Uterus (tissue), 4 donors: ENCODE data around the gene SLC35A4. TPM values are rescaled to one million over a fixed set of nuclear protein-coding genes. Genes with fewer than 3 reads are reported as not detected.
A peak's percentile ranks its signal among the peaks of the same experiment; 100 is the strongest.

Source experiments
- DNase-seq, 2 donors: peaks; one replicate each; pipeline ENCODE4 v3.0.0-alpha.2; 2019 to 2020
- H3K27ac ChIP-seq, 2 donors: fragments of 200-600 bp; sonication (generic); 1 replicate in 1 of 2; 2 replicates in 1 of 2; pipeline ENCODE4 v1.5.1; 2016 to 2018
- H3K27me3 ChIP-seq, 2 donors: fragments of 200-600 bp; sonication (generic); one replicate each; pipeline ENCODE4 v1.5.1; 2018 to 2019; ENCODE audit warnings: control low read depth in 1 of 2
- H3K36me3 ChIP-seq, 2 donors: fragments of 200-600 bp; sonication (generic); one replicate each; pipeline ENCODE4 v1.5.1; 2019; ENCODE audit warnings: control low read depth in 1 of 2
- H3K4me1 ChIP-seq, 2 donors: fragments of 200-600 bp; sonication (generic); one replicate each; pipeline ENCODE4 v1.5.1; 2018 to 2019; ENCODE audit warnings: control low read depth in 1 of 2
- H3K4me3 ChIP-seq, 2 donors: fragments of 200-600 bp; sonication (generic); 1 replicate in 1 of 2; 2 replicates in 1 of 2; pipeline ENCODE4 v1.5.1; 2018 to 2019; ENCODE audit warnings: mild to moderate bottlenecking in 1 of 2
- H3K9me3 ChIP-seq, 2 donors: fragments of 200-600 bp; sonication (generic); one replicate each; pipeline ENCODE4 v1.5.1; 2019; ENCODE audit warnings: control low read depth in 1 of 2
- POLR2A ChIP-seq, 2 donors: fragments of 450-650 bp; IDR thresholded peaks; one replicate each; pipeline ENCODE4 v1.6.1; 2016; ENCODE audit warnings: antibody characterized with exemption in 2 of 2, mild to moderate bottlenecking in 1 of 2, moderate library complexity in 1 of 2
- intact Hi-C: fragments of 100-400 bp; cut with DNase I; formaldehyde crosslinking; loops from one replicate; pipeline ENCODE4 v1.15.1; 2023; ENCODE audit warnings: low total_unique reads
- total RNA-seq, 4 donors: library from RNA; depleted of rRNA in 3 of 4; stranded (reverse); fragments of >200 nt in 3 of 4; gene quantifications; one replicate each; pipeline versions ENCODE4 v1.1.0 to v1.2.4, GENCODE V29; 2014 to 2023
- TF ChIP-seq, protein P1 (sequence below), 4 experiments: fragments of 200-600 bp in 2 of 4; fragments of 450-650 bp in 2 of 4; sonication (generic) in 2 of 4; IDR thresholded peaks; one replicate each; pipeline ENCODE4 v1.5.1; 2016 to 2019; ENCODE audit warnings: antibody characterized with exemption in 4 of 4, mild to moderate bottlenecking in 2 of 4, moderate library complexity in 1 of 4
- donor health status: DM: yes; HTN: yes; CAD: no.

SLC35A4 gene
- total RNA-seq, 4 donors from 2014 or later, result 6.4 to 39.7 (median 21.7) TPM

DNA sequence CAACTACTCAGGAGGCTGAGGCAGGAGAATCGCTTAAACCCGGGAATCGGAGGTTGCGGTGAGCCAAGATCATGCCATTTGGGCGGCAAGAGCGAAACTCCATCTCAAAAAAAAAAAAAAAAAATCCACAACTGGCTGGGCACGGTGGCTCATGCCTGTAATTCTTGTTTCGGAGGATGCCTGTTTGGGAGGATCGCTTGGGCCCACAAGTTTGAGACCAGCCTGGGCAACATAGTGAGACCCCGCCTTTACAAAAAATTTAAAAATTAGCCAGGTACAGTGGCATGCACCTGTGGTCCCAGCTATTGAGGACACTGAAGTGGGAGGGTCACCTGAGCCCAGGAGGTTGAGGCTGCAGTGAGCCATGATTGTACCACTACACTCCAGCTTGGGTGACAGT lies 19.0 kb upstream of the SLC35A4 start:
- intact Hi-C loops, result no loop called here
- Histone ChIP-seq H3K4me1 (peaks cover 10 to 14% of the 10 kb centered on the region in 2 donors), H3K4me3 (no peak overlapping the region), H3K27ac (no peak overlapping the region), H3K27me3 (no peaks in the 10 kb centered on the region), H3K9me3 (no peaks in the 10 kb centered on the region), H3K36me3 (no peaks in the 10 kb centered on the region)
- no peak for DNase-seq
- TF ChIP-seq POLR2A (IDR thresholded peaks at IDR 0.05), result no peak
- TF ChIP-seq, protein P1, sequence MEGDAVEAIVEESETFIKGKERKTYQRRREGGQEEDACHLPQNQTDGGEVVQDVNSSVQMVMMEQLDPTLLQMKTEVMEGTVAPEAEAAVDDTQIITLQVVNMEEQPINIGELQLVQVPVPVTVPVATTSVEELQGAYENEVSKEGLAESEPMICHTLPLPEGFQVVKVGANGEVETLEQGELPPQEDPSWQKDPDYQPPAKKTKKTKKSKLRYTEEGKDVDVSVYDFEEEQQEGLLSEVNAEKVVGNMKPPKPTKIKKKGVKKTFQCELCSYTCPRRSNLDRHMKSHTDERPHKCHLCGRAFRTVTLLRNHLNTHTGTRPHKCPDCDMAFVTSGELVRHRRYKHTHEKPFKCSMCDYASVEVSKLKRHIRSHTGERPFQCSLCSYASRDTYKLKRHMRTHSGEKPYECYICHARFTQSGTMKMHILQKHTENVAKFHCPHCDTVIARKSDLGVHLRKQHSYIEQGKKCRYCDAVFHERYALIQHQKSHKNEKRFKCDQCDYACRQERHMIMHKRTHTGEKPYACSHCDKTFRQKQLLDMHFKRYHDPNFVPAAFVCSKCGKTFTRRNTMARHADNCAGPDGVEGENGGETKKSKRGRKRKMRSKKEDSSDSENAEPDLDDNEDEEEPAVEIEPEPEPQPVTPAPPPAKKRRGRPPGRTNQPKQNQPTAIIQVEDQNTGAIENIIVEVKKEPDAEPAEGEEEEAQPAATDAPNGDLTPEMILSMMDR (IDR thresholded peaks at IDR 0.05), result no peak

DNA sequence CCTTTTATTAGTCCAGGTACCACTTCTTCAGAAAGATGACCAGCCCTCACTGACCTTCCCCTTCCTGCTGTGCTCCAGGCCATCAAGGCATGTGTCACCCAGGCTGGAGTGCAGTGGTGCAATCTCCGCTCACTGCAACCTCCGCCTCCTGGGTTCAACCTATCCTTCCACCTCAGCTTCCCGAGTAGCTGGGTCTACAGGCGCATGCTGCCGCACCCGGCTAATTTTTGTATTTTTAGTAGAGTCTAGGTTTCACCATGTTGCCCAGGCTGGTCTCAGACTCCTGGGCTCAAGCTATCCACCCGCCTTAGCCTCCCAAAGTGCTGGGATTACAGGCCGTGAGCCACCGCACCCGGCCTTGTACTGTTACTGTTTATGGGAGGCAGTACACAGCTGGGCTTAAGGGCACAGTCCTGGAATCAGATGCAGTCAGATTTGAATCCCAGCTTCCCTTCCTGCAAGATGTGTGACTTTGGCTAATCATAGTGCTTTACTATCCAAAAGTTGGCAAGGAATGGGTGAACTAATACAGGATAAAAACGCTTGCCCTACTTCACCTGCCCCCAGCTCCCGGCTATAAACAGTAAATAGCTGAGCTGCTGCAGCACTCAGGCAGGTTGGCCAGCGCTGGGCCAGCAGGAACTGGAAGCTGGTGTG lies 17.6 kb upstream of the SLC35A4 start:
- TF ChIP-seq POLR2A (IDR thresholded peaks at IDR 0.05), result no peak
- TF ChIP-seq, protein P1 (IDR thresholded peaks at IDR 0.05), result no peak
- Histone ChIP-seq H3K27me3 (no peaks in the 10 kb centered on the region), H3K4me3 (peak overlapping the region; percentile 43 to 58), H3K9me3 (no peaks in the 10 kb centered on the region), H3K27ac (peak overlapping the region; percentile 92 to 93), H3K4me1 (peaks cover 10 to 14% of the 10 kb centered on the region in 2 donors), H3K36me3 (no peaks in the 10 kb centered on the region)
- intact Hi-C loops, result no loop called here
- no peak for DNase-seq

DNA sequence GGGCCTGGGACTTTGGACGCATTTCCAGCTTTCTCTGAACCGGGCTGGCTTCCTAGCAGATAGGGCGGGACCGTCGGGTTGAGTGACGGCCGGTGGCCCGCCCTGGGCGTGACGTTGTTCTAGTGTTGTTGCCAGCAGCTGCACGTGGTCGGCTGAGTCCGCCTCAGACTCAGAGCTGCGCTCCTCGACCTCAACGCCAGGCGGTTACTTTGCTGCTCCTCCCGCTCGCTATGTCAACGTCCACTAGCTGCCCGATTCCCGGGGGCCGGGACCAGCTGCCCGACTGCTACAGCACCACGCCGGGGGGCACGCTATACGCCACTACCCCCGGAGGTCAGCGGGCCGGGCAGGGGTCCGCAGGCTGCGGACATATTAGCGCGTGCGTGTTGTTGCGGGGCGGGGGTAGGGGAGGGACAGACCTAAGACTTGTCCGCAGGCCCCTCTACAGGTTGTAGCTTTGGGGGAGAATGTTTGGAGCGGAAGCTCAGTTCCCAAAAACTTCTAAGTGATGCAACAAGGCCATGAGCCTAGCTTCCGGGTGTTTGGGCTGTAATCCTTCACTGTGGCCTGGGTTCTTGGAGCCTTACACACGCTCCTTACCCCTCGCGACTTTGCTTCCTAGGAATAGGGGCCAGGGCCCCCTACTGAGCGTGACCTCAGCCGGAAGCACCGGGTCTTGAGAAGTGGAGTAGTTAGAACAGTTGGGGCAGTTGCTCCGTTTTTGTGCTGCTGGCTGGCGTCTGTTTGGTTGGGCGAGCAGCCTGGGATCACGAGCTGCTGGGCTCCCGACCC lies 16.9 kb upstream of the SLC35A4 start, which contains the start of gene EIF4EBP3:
TSS of gene EIF4EBP3 (plus strand) at position 155 of the 792 bp plus-strand sequence. CDS start at position 231, 76 bp downstream.
- H3K9me3 ChIP-seq, result no peaks in the 10 kb centered on the region
- DNase-seq, result peak; percentile 96 to 99
- H3K4me1 ChIP-seq, result peaks cover 10 to 14% of the 10 kb centered on the region in 2 donors
- intact Hi-C loops, result no loop called here
- H3K4me3 ChIP-seq, result peak within 1 kb of the TSS; percentile 43 to 58
- peak within 1 kb of the TSS; percentile 92 to 93 for H3K27ac ChIP-seq
- TF ChIP-seq POLR2A (IDR thresholded peaks at IDR 0.05), result peak; percentile 87 to 94
- TF ChIP-seq, protein P1 (IDR thresholded peaks at IDR 0.05), result peak; percentile 16 to 86 (median 74)
- H3K27me3 ChIP-seq, result no peaks in the 10 kb centered on the region
- H3K36me3 ChIP-seq, result no peaks in the 10 kb centered on the region

DNA sequence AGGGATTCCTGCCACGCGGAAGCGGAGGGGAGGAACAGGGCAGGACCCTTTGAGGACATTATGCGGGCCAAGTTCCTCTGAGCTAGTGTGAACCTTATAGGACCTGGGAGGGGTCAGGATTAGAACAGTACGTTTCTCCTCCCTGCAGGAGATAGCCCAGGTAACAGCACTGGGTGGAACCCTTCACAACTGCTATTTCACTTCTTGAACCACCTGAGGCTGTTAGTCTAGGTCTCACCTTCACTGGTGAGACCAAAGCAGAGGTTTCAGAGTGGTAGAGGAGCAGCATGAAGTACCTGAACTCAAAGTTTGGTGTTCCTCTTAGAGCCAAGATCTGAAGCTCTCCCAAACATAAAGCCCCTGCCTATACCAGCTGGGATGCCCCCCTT lies 16.3 kb upstream of the SLC35A4 start:
- no peaks in the 10 kb centered on the region for H3K9me3 ChIP-seq
- peak overlapping the region; percentile 43 to 58 for H3K4me3 ChIP-seq
- no peaks in the 10 kb centered on the region for H3K36me3 ChIP-seq
- peak overlapping the region; percentile 92 to 93 for H3K27ac ChIP-seq
- H3K4me1 ChIP-seq, result peaks cover 10 to 14% of the 10 kb centered on the region in 2 donors
- intact Hi-C loops, result no loop called here
- H3K27me3 ChIP-seq, result no peaks in the 10 kb centered on the region
- no peak for DNase-seq
- TF ChIP-seq, protein P1 (IDR thresholded peaks at IDR 0.05), result no peak

DNA sequence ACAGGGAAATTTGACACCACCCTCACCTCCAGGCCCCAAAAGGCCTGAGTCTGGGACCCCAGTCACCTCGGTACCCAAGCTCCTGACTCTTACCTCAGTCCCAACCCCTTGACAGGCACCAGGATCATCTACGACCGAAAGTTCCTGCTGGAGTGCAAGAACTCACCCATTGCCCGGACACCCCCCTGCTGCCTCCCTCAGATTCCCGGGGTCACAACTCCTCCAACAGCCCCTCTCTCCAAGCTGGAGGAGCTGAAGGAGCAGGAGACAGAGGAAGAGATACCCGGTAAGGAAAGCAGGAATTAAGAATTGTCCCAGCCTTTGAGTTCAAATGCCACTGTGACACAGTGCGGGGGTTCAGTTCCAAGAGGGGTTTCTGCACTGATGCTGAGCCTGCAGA lies 15.8 kb upstream of the SLC35A4 start:
- TF ChIP-seq, protein P1 (IDR thresholded peaks at IDR 0.05), result no peak
- TF ChIP-seq POLR2A (IDR thresholded peaks at IDR 0.05), result no peak
- intact Hi-C loops, result no loop called here

More for the DNA sequence above, 15.8 kb upstream of the SLC35A4 start:
- Histone ChIP-seq H3K9me3 (no peaks in the 10 kb centered on the region), H3K27me3 (no peaks in the 10 kb centered on the region), H3K4me1 (peaks cover 10 to 14% of the 10 kb centered on the region in 2 donors), H3K36me3 (no peaks in the 10 kb centered on the region), H3K4me3 (no peak overlapping the region), H3K27ac (peak overlapping the region; percentile 92 to 93)
- DNase-seq, result no peak
